ENCODE results near the gene RNF135.
"Not testable (repeated sequence)": the region's sequence is repeated elsewhere in the genome, so short reads cannot be mapped to it uniquely, and the experiment has no call there.

The RNF135 gene

DNA sequence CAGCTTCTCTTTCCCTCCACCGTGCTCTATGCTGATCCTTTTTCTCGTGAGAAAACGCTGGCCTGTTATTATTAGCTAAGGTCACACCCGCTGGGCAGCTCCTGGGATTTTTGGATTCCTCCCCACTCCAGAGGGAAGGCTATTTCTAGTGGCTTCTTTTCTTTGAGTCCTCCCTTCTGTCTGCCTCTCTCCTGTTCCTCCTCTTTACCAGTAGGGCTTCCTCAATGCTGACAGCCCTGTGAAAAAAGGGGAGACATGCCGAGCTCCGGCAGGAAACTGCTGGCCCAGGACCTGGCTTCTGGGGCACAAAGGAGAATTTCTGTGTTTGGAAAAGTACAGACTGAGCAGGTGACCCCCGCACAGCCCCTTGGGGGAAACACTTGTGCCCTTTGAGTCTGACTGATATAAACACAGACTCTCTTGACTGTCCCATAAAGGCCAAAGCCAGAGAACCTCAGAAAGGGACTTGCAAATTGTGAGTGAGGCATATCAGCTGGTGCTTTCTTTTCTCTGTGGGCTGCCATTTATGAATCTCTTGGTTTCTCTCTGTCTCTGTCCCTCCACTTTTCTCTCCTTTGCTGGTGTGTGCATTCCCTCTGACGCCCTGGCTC, 14.0 kb upstream of the RNF135 start:
- no peak overlapping the region for H3K4me3 ChIP-seq (ENCODE audit: control insufficient read depth, low read depth, low read length)
- DNase-seq (ENCODE audit: low read depth): no peak
- TF ChIP-seq, protein P1, sequence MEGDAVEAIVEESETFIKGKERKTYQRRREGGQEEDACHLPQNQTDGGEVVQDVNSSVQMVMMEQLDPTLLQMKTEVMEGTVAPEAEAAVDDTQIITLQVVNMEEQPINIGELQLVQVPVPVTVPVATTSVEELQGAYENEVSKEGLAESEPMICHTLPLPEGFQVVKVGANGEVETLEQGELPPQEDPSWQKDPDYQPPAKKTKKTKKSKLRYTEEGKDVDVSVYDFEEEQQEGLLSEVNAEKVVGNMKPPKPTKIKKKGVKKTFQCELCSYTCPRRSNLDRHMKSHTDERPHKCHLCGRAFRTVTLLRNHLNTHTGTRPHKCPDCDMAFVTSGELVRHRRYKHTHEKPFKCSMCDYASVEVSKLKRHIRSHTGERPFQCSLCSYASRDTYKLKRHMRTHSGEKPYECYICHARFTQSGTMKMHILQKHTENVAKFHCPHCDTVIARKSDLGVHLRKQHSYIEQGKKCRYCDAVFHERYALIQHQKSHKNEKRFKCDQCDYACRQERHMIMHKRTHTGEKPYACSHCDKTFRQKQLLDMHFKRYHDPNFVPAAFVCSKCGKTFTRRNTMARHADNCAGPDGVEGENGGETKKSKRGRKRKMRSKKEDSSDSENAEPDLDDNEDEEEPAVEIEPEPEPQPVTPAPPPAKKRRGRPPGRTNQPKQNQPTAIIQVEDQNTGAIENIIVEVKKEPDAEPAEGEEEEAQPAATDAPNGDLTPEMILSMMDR (conservative IDR thresholded peaks at IDR 0.05; ENCODE audit: control insufficient read depth, insufficient read depth, low read depth, low read length): no peak

DNA sequence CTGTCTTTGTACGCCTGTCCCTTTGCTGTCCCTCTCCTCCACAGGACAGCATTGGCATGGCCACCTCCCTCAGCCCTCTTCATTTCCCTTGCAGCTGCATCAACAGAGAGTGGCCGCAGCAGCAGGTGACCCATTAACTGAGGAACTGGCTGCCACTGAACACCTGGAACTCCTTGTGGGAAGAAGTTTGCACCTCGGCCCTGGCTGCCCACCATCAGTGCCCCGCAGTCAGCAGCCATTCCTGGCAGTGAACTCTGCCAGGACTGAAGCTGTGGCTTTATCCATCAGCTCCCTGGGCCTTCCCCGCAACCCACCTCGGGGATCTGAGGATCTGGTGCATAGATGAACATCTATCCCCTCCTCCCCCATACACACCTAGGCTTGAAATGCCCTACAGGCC, 13.1 kb upstream of the RNF135 start:
- TF ChIP-seq, protein P1 (conservative IDR thresholded peaks at IDR 0.05; ENCODE audit: control insufficient read depth, insufficient read depth, low read depth, low read length): no peak
- no peak overlapping the region for H3K4me3 ChIP-seq (ENCODE audit: control insufficient read depth, low read depth, low read length)
- no peak for DNase-seq (ENCODE audit: low read depth)

DNA sequence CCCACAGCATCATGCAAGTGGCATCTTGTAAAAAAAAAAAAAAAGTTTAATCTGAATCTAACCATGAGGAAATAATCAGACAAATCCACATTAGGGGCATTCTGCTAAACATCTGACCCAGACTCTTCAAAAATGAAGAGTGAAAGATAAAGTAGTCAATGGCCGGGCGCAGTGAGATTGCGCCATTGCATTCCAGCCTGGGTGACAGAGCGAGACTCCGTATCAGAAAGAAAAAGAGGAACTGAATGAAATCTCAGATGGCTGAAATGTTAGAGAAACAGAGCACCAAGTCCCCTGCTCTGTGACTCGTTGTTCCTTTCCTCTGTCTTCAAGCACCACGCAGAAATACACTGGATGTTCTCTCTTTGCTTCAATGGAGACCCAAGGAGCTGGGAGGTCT, 12.7 kb upstream of the RNF135 start:
- no peak for DNase-seq (ENCODE audit: low read depth)
- TF ChIP-seq, protein P1 (conservative IDR thresholded peaks at IDR 0.05; ENCODE audit: control insufficient read depth, insufficient read depth, low read depth, low read length): no peak
- H3K4me3 ChIP-seq (ENCODE audit: control insufficient read depth, low read depth, low read length): no peak overlapping the region

DNA sequence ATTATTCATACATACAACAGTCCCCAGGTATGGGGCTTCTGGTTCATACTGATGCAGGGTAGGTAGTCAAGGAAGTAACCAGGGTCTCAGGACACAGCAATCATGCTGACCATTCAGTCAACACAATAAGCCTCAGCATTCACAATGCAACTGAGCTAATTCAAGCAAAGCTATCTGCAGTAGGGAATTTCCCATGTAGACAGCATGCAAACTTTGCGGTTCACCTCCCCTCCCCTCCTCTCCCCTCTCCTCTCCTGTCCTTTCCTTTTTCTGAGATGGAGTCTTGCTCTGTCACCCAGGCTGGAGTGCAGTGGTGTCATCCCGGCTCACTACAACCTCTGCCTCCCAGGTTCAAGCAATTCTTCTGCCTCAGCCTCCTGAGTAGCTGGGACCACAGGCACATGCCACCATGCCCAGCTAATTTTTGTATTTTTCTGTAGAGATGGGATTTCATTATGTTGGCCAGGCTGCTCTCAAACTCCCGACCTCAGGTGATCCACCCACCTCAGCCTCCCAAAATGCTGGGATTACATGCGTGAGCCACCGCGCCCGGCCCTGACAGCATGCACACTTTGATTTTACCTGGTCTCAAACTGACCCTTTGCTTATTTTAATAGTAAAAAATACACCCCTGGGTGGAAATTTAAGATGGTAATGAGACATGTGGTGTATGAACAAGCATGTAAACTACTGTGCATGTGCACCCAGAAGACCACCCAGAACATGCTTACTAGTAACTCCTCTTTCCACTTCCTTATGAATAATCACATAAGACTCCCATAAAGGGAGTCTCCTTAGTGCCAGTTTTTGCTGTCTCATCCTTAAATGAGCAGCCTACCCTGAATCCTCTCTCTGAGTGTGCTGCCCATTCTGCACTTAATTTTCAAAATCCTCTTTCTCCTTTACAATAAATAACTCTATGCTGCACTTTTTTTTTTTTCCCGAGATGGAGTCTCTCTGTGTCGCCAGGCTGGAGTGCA, 9.3 kb upstream of the RNF135 start:
- DNase-seq (ENCODE audit: low read depth): peak; percentile 20
- TF ChIP-seq, protein P1 (conservative IDR thresholded peaks at IDR 0.05; ENCODE audit: control insufficient read depth, insufficient read depth, low read depth, low read length): no peak
- no peak overlapping the region for H3K4me3 ChIP-seq (ENCODE audit: control insufficient read depth, low read depth, low read length)

DNA sequence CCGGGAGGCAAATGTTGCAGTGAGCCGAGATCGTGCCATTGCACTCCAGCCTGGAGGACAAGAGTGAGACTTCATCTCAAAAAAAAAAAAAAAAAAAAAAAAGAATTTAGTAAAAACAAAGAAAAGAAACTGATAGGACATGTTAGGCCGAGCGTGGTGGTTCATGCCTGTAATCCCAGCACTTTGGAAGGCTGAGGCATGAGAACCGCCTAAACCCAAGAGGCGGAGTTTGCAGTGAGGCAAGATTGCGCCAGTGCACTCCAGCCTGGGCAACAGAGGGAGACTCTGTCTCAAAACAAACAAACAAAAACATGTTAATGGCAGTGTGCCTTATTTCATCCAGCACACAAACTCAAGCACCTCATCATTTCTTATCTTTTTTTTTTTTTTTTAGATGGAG, 6.5 kb upstream of the RNF135 start:
- not testable (repeated sequence) for H3K4me3 ChIP-seq (ENCODE audit: control insufficient read depth, low read depth, low read length); DNase-seq (ENCODE audit: low read depth)

DNA sequence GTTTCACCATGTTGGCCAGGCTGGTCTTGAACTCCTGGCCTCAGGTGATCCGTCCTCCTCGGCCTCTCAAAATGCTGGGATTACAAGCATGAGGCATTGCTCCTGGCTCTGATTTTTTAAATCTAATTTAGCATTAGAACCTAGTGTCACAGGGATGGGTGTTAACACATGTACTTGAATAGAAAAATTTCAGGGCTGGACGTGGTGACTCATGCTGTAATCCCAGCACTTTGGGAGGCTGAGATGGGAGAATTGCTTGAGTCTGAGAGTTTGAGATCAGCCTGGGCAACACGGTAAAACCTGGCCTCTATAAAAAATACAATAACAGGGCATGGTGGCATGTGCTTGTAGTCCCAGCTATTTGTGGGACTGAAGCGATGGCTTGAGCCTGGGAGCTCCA, 6.0 kb upstream of the RNF135 start:
- TF ChIP-seq, protein P1 (conservative IDR thresholded peaks at IDR 0.05; ENCODE audit: control insufficient read depth, insufficient read depth, low read depth, low read length): no peak
- DNase-seq (ENCODE audit: low read depth): peak; percentile 25

DNA sequence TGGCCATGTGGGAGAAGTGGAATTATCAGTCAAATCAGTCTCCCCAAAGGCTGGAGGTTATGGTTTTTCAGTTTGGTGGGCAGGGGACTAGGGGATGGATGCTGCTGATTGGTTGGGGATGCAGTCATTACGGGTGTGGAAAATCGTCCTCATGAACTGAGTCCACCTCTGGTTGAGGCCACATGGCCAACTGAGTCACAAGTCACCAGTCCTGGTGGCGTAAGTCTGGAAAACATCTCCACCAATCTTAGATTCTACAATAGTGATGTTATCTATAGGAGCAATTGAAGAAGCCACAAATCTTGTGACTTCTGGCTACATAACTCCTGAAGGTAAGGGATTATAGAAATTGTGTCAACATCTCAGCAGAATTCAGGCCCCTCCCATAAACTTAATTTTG, 5.2 kb upstream of the RNF135 start:
- no peak for DNase-seq (ENCODE audit: low read depth)
- TF ChIP-seq, protein P1 (conservative IDR thresholded peaks at IDR 0.05; ENCODE audit: control insufficient read depth, insufficient read depth, low read depth, low read length): no peak
- H3K4me3 ChIP-seq (ENCODE audit: control insufficient read depth, low read depth, low read length): no peak overlapping the region

More for the DNA sequence above, 6.0 kb upstream of the RNF135 start:
- no peak overlapping the region for H3K4me3 ChIP-seq (ENCODE audit: control insufficient read depth, low read depth, low read length)

DNA sequence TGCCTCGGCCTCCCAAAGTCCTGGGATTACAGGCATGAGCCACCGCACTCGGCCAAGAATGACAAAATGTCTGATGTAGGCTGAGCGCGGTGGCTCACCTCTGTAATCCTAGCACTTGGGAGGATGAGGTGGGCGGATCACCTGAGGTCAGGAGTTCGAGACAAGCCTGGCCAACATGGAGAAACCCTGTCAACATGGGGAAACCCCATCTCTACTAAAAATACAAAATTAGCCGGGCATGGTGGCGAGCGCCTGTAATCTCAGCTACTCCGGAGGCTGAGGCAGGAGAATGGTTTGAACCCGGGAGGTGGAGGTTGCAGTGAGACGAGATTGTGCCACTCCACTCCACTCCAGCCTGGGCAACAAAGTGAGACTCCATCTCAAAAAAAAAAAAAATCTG, 2.9 kb upstream of the RNF135 start:
- not testable (repeated sequence) for DNase-seq (ENCODE audit: low read depth); H3K4me3 ChIP-seq (ENCODE audit: control insufficient read depth, low read depth, low read length)
